ENCODE measurements around the gene CLOCK.

Gene CLOCK

DNA sequence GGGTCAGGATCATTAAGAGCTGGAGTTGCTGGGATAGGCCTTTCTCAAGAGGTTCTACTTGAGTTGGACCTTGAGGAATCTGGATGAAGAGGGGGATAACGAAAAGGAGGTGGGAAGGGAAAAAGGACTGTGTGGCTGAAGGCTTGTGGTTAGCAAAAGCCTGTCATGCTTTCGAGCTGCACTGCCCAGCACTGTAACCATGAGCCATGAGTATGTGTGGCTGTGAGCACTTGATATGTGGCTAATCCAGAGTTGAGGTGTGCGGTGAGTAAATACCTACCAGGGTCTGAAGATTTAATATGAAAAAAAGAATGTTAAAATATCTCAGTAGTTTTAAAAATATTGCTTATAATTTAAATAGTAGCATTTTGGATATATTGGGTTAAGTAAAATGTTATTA, 139.6 kb downstream of the CLOCK start:
- Histone ChIP-seq H3K27me3 (ENCODE audit: insufficient read depth, low read length, poor library complexity) (no peaks in the 10 kb centered on the region), H3K18ac (ENCODE audit: low read length) (no peak overlapping the region), H2AK5ac (ENCODE audit: low read length) (no peak overlapping the region), H3K79me1 (ENCODE audit: low read length) (peaks cover 6% of the 10 kb centered on the region), H2BK120ac (ENCODE audit: low read depth, low read length) (no peak overlapping the region), H2BK15ac (replicated peaks; ENCODE audit: low read depth) (no peak overlapping the region), H3K4me2 (ENCODE audit: low read length) (no peak overlapping the region), H3K36me3 (ENCODE audit: control insufficient read depth, insufficient read depth, low read length) (no peaks in the 10 kb centered on the region), H4K8ac (ENCODE audit: low read depth, low read length) (no peak overlapping the region), H4K5ac (ENCODE audit: low read length) (no peak overlapping the region), H2BK5ac (ENCODE audit: low read length) (no peak overlapping the region), H3K9ac (ENCODE audit: low read length) (no peak overlapping the region), H3K4me1 (ENCODE audit: control insufficient read depth, low read depth, low read length) (peaks cover 2% of the 10 kb centered on the region), H3K4me3 (ENCODE audit: low read length) (no peak overlapping the region), H3K27ac (ENCODE audit: low read depth, low read length) (no peak overlapping the region), H3K79me2 (ENCODE audit: control insufficient read depth, insufficient read depth, low read length) (peaks cover 73% of the 10 kb centered on the region), H3K56ac (ENCODE audit: low read length) (no peak overlapping the region), H3K23ac (ENCODE audit: low read length) (no peak overlapping the region), H3K4ac (ENCODE audit: low read depth, low read length) (no peak overlapping the region)
- no CpG with 5 or more reads among the region's 3 CpGs for WGBS (ENCODE audit: extremely low coverage, insufficient coverage, low lambda C conversion rate)
- DNase-seq, result no peak

DNA sequence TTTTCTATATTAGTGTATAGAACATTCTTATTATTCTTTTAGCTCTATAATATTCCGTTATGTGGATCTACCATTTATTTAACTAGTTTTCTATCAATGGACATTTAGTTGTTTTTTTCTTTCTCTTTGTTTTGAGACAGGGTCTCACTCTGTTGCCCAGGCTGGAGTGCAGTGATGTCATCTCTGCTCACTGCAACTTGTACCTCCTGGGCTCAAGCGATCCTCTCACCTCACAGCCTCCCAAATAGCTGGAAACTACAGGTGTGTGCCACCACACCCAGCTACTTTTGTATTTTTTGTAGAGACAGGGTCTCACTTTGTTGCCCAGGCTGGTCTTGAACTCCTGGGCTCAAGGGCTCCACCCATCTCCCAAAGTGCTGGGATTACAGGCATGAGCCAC, 140.2 kb downstream of the CLOCK start:
- H2BK15ac ChIP-seq (replicated peaks; ENCODE audit: low read depth), result no peak overlapping the region
- no peak overlapping the region for H3K9ac ChIP-seq (ENCODE audit: low read length)
- no peaks in the 10 kb centered on the region for H3K27me3 ChIP-seq (ENCODE audit: insufficient read depth, low read length, poor library complexity)
- H3K79me1 ChIP-seq (ENCODE audit: low read length), result peaks cover 4% of the 10 kb centered on the region
- no peak overlapping the region for H4K5ac ChIP-seq (ENCODE audit: low read length)
- DNase-seq, result no peak
- no peak overlapping the region for H3K18ac ChIP-seq (ENCODE audit: low read length)
- H3K27ac ChIP-seq (ENCODE audit: low read depth, low read length), result no peak overlapping the region
- no peak overlapping the region for H3K4me3 ChIP-seq (ENCODE audit: low read length)
- no peak overlapping the region for H3K4ac ChIP-seq (ENCODE audit: low read depth, low read length)
- no CpG with 5 or more reads among the region's 2 CpGs for WGBS (ENCODE audit: extremely low coverage, insufficient coverage, low lambda C conversion rate)
- no peak overlapping the region for H4K8ac ChIP-seq (ENCODE audit: low read depth, low read length)
- peaks cover 70% of the 10 kb centered on the region for H3K79me2 ChIP-seq (ENCODE audit: control insufficient read depth, insufficient read depth, low read length)
- H3K23ac ChIP-seq (ENCODE audit: low read length), result no peak overlapping the region
- no peak overlapping the region for H2BK120ac ChIP-seq (ENCODE audit: low read depth, low read length)
- no peak overlapping the region for H2BK5ac ChIP-seq (ENCODE audit: low read length)
- H3K4me1 ChIP-seq (ENCODE audit: control insufficient read depth, low read depth, low read length), result peaks cover 2% of the 10 kb centered on the region
- H2AK5ac ChIP-seq (ENCODE audit: low read length), result no peak overlapping the region
- H3K36me3 ChIP-seq (ENCODE audit: control insufficient read depth, insufficient read depth, low read length), result no peaks in the 10 kb centered on the region
- no peak overlapping the region for H3K56ac ChIP-seq (ENCODE audit: low read length)
- no peak overlapping the region for H3K4me2 ChIP-seq (ENCODE audit: low read length)

DNA sequence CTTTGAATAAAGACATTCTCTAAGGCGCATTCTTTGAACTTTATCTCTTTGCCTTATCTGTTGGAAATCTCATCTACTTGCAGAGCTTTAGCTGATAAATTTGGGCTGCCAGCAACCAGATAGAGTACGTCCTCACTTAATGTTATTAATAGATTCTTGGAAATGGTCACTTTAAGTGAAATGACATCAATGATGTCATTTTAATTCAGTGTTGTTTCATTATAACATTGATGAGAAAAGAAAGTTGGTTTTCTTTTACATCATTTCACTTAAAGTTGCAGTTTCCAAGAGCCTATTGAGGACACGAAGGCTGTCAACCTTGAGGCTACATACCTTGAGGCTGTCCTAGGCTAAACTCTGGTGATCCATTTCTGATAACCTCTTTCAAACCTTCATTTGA, 141.6 kb downstream of the CLOCK start:
- Histone ChIP-seq H3K4me3 (ENCODE audit: low read length) (no peak overlapping the region), H3K23ac (ENCODE audit: low read length) (no peak overlapping the region), H3K4me2 (ENCODE audit: low read length) (no peak overlapping the region), H2BK120ac (ENCODE audit: low read depth, low read length) (no peak overlapping the region), H3K4me1 (ENCODE audit: control insufficient read depth, low read depth, low read length) (peaks cover 2% of the 10 kb centered on the region), H3K36me3 (ENCODE audit: control insufficient read depth, insufficient read depth, low read length) (no peaks in the 10 kb centered on the region), H3K79me2 (ENCODE audit: control insufficient read depth, insufficient read depth, low read length) (peaks cover 64% of the 10 kb centered on the region), H3K27ac (ENCODE audit: low read depth, low read length) (no peak overlapping the region), H3K56ac (ENCODE audit: low read length) (no peak overlapping the region), H3K79me1 (ENCODE audit: low read length) (peaks cover 4% of the 10 kb centered on the region), H4K8ac (ENCODE audit: low read depth, low read length) (no peak overlapping the region), H2AK5ac (ENCODE audit: low read length) (no peak overlapping the region), H3K4ac (ENCODE audit: low read depth, low read length) (no peak overlapping the region), H2BK15ac (replicated peaks; ENCODE audit: low read depth) (no peak overlapping the region), H3K18ac (ENCODE audit: low read length) (no peak overlapping the region), H3K9ac (ENCODE audit: low read length) (no peak overlapping the region), H4K5ac (ENCODE audit: low read length) (no peak overlapping the region), H2BK5ac (ENCODE audit: low read length) (no peak overlapping the region), H3K27me3 (ENCODE audit: insufficient read depth, low read length, poor library complexity) (no peaks in the 10 kb centered on the region)
- no CpG with 5 or more reads among the region's 3 CpGs for WGBS (ENCODE audit: extremely low coverage, insufficient coverage, low lambda C conversion rate)
- peak; percentile 47 for DNase-seq

DNA sequence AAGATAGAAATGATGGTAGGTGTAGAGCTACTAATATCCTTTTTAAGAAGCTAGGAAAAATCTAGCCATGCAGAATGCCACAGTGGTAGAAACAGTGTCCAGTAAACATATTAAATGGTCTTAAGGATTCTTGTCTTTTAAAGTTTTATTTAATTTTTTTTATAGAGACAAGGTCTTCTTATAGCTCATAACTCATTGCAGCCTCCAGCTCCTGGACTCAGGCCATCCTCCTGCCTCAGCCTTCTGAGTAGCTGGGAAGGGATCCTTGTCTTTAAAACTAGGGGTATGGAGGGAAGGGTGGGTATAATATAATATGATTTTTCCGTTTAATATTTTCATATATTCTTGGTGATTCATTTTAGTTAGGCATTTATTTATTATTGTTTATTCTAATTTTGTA, 147.1 kb downstream of the CLOCK start:
- Histone ChIP-seq H2AK5ac (ENCODE audit: low read length) (no peak overlapping the region), H2BK120ac (ENCODE audit: low read depth, low read length) (no peak overlapping the region), H3K4me1 (ENCODE audit: control insufficient read depth, low read depth, low read length) (no peaks in the 10 kb centered on the region), H4K5ac (ENCODE audit: low read length) (no peak overlapping the region), H3K18ac (ENCODE audit: low read length) (no peak overlapping the region), H2BK5ac (ENCODE audit: low read length) (no peak overlapping the region), H2BK15ac (replicated peaks; ENCODE audit: low read depth) (no peak overlapping the region), H3K27ac (ENCODE audit: low read depth, low read length) (no peak overlapping the region), H3K9ac (ENCODE audit: low read length) (no peak overlapping the region), H3K4me3 (ENCODE audit: low read length) (no peak overlapping the region), H3K27me3 (ENCODE audit: insufficient read depth, low read length, poor library complexity) (no peaks in the 10 kb centered on the region), H3K79me2 (ENCODE audit: control insufficient read depth, insufficient read depth, low read length) (peaks cover 59% of the 10 kb centered on the region), H3K56ac (ENCODE audit: low read length) (no peak overlapping the region), H4K8ac (ENCODE audit: low read depth, low read length) (no peak overlapping the region), H3K4me2 (ENCODE audit: low read length) (no peak overlapping the region), H3K23ac (ENCODE audit: low read length) (no peak overlapping the region), H3K4ac (ENCODE audit: low read depth, low read length) (no peak overlapping the region), H3K36me3 (ENCODE audit: control insufficient read depth, insufficient read depth, low read length) (no peaks in the 10 kb centered on the region), H3K79me1 (ENCODE audit: low read length) (no peaks in the 10 kb centered on the region)
- whole genome bisulfite sequencing (ENCODE audit: extremely low coverage, insufficient coverage, low lambda C conversion rate), result no CpG with 5 or more reads among the region's 1 CpG
- DNase-seq, result no peak

DNA sequence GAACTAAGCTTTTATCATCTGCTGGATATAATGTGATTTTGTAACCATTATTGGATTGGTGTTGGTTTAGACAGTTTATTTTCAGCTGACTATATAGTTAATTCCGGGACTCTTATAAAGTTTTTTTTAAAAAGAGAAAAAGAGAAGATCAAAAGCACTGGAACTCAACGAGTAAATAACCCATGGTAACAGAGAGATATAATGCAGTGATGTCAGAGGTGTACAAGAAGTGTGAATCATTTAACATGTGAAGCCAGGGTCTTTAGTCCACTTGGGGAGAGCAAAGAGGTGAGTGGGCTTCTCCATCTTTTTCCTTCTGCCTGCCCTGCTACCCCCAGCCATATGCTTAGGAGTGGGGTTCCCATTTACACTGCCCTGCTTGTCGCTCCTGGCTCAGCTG, 147.7 kb downstream of the CLOCK start:
- WGBS (ENCODE audit: extremely low coverage, insufficient coverage, low lambda C conversion rate), result no CpG with 5 or more reads among the region's 3 CpGs
- Histone ChIP-seq H3K4ac (ENCODE audit: low read depth, low read length) (no peak overlapping the region), H2BK5ac (ENCODE audit: low read length) (no peak overlapping the region), H3K4me1 (ENCODE audit: control insufficient read depth, low read depth, low read length) (no peaks in the 10 kb centered on the region), H3K9ac (ENCODE audit: low read length) (peak overlapping the region; percentile 4), H3K27me3 (ENCODE audit: insufficient read depth, low read length, poor library complexity) (no peaks in the 10 kb centered on the region), H3K79me2 (ENCODE audit: control insufficient read depth, insufficient read depth, low read length) (peaks cover 55% of the 10 kb centered on the region), H2AK5ac (ENCODE audit: low read length) (no peak overlapping the region), H3K4me2 (ENCODE audit: low read length) (peak overlapping the region; percentile 9), H3K56ac (ENCODE audit: low read length) (no peak overlapping the region), H4K8ac (ENCODE audit: low read depth, low read length) (no peak overlapping the region), H3K18ac (ENCODE audit: low read length) (no peak overlapping the region), H3K27ac (ENCODE audit: low read depth, low read length) (no peak overlapping the region), H3K23ac (ENCODE audit: low read length) (no peak overlapping the region), H2BK120ac (ENCODE audit: low read depth, low read length) (no peak overlapping the region), H3K79me1 (ENCODE audit: low read length) (no peaks in the 10 kb centered on the region), H3K4me3 (ENCODE audit: low read length) (no peak overlapping the region), H4K5ac (ENCODE audit: low read length) (no peak overlapping the region), H2BK15ac (replicated peaks; ENCODE audit: low read depth) (no peak overlapping the region), H3K36me3 (ENCODE audit: control insufficient read depth, insufficient read depth, low read length) (no peaks in the 10 kb centered on the region)
- DNase-seq, result no peak

DNA sequence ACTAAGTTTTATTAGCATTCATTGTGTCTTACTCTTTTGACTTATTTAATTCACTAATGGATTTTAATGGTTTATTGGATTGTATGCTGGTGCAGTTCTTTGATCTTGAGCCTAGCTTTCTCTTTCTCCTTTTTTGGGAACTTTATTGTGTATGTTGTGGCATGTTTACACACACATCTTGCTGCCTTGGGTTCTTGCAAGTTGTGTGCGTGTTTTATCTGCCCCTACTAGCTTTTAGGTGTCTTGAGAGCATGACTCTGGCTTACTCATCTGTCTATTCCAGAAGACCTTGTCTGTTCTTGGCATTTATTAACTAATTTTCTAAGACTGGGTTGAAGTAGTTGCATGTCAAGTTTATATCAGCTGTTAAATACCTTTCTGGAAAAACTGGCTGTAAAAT, 148.2 kb downstream of the CLOCK start:
- H3K79me2 ChIP-seq (ENCODE audit: control insufficient read depth, insufficient read depth, low read length), result peaks cover 52% of the 10 kb centered on the region
- H3K18ac ChIP-seq (ENCODE audit: low read length), result no peak overlapping the region
- no peaks in the 10 kb centered on the region for H3K36me3 ChIP-seq (ENCODE audit: control insufficient read depth, insufficient read depth, low read length)
- H3K4me3 ChIP-seq (ENCODE audit: low read length), result peak overlapping the region; percentile 43
- no peak overlapping the region for H2AK5ac ChIP-seq (ENCODE audit: low read length)
- no peak for DNase-seq
- no peak overlapping the region for H4K8ac ChIP-seq (ENCODE audit: low read depth, low read length)
- WGBS (ENCODE audit: extremely low coverage, insufficient coverage, low lambda C conversion rate), result no CpG with 5 or more reads among the region's 1 CpG
- no peaks in the 10 kb centered on the region for H3K4me1 ChIP-seq (ENCODE audit: control insufficient read depth, low read depth, low read length)
- H3K56ac ChIP-seq (ENCODE audit: low read length), result peak overlapping the region; percentile 72
- H2BK15ac ChIP-seq (replicated peaks; ENCODE audit: low read depth), result no peak overlapping the region
- H3K4me2 ChIP-seq (ENCODE audit: low read length), result peak overlapping the region; percentile 96
- no peak overlapping the region for H2BK120ac ChIP-seq (ENCODE audit: low read depth, low read length)
- H3K27me3 ChIP-seq (ENCODE audit: insufficient read depth, low read length, poor library complexity), result no peaks in the 10 kb centered on the region
- no peak overlapping the region for H2BK5ac ChIP-seq (ENCODE audit: low read length)
- peak overlapping the region; percentile 87 for H3K9ac ChIP-seq (ENCODE audit: low read length)
- H3K23ac ChIP-seq (ENCODE audit: low read length), result no peak overlapping the region
- H3K79me1 ChIP-seq (ENCODE audit: low read length), result no peaks in the 10 kb centered on the region
- H3K27ac ChIP-seq (ENCODE audit: low read depth, low read length), result no peak overlapping the region
- H3K4ac ChIP-seq (ENCODE audit: low read depth, low read length), result no peak overlapping the region
- H4K5ac ChIP-seq (ENCODE audit: low read length), result no peak overlapping the region

Data from mesendoderm (in vitro differentiated cells).